ENCODE measurements around the gene GNAO1. TPM values are rescaled to one million over a fixed set of nuclear protein-coding genes. Genes with fewer than 3 reads are reported as not detected.

GNAO1 gene
- polyA plus RNA-seq, 3 donors, result not detected

DNA sequence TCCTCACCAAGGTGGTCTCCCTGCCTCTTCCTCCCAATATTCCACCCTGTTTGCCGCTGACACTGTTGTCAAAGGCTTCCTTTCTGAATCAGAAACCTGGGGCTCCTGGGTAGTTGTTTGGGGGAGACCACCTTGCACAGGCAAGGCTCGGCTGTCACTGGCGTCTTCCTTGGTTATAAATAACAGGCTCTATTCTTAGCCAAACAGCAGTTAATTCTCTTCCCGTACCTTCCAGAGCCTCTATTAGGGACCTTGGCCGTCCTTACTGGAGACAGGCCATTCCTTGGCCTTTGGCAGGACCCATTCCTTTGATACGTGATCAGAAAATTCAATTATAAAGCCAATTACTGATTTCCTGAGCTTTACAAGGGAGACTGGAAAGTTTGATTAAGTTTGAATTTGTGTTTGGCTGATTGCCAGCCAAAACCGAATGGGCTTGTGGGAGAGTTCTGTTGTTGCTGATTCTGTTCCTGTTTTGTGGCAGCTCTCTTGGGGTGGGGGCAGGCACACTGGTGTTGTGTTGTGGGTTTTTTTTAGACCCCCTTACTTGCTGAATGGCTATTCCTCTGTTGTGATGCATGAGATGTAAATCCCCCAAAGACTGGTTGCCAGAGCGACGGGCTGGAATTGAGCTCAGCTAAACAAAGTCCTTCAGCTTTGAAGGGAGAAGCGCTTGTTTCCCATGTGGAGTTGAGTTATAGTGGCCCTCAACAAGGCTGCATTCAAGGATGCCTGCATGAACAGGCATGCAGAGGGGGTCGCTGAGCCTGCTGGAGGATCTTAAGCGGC lies 104.6 kb downstream of the GNAO1 start:
- peaks cover 0 to 3% (median 2%) of the 10 kb centered on the region in 3 donors for H3K27me3 Mint-ChIP-seq (ENCODE audit: low read depth in 3 of 3)
- Histone ChIP-seq H3K4me2 (replicated peaks; ENCODE audit: extremely low read depth, low read length, poor library complexity, severe bottlenecking) (peak overlapping the region; percentile 27), H3K9me3 (replicated peaks in 1 of 2; ENCODE audit: control insufficient read depth in 1 of 2, insufficient read depth in 1 of 2, low read length in 2 of 2) (no peaks in the 10 kb centered on the region), H3K4me3 (replicated peaks in 1 of 3; ENCODE audit: low read depth in 2 of 3, low read length in 3 of 3) (peak overlapping the region in 1 of 3 experiments; percentile 36), H3K79me2 (ENCODE audit: insufficient read depth, low read length) (no peaks in the 10 kb centered on the region), H3K4me1 (ENCODE audit: control insufficient read depth in 1 of 2, insufficient read depth in 2 of 2, low read length in 2 of 2) (peaks cover 37 to 45% of the 10 kb centered on the region in 2 donors), H3K27ac (ENCODE audit: low read depth in 1 of 2, low read length in 2 of 2) (peak overlapping the region in 1 of 2 donors; percentile 18), H3K36me3 (replicated peaks in 1 of 2; ENCODE audit: control insufficient read depth in 1 of 2, insufficient read depth in 2 of 2, low read length in 2 of 2) (no peaks in the 10 kb centered on the region), H3K9ac (ENCODE audit: insufficient read depth, low read length, poor library complexity, severe bottlenecking) (no peak overlapping the region), H2AFZ (ENCODE audit: insufficient read depth, low read depth, low read length, poor library complexity, severe bottlenecking) (peak overlapping the region; percentile 26), H4K20me1 (ENCODE audit: insufficient read depth, low read length) (no peaks in the 10 kb centered on the region), H3K27me3 (ENCODE audit: control insufficient read depth in 2 of 2, insufficient read depth in 2 of 2, low read length in 2 of 2) (no peaks in the 10 kb centered on the region)
- H3K4me1 Mint-ChIP-seq, result peaks cover 45% of the 10 kb centered on the region
- TF ChIP-seq, protein P1, sequence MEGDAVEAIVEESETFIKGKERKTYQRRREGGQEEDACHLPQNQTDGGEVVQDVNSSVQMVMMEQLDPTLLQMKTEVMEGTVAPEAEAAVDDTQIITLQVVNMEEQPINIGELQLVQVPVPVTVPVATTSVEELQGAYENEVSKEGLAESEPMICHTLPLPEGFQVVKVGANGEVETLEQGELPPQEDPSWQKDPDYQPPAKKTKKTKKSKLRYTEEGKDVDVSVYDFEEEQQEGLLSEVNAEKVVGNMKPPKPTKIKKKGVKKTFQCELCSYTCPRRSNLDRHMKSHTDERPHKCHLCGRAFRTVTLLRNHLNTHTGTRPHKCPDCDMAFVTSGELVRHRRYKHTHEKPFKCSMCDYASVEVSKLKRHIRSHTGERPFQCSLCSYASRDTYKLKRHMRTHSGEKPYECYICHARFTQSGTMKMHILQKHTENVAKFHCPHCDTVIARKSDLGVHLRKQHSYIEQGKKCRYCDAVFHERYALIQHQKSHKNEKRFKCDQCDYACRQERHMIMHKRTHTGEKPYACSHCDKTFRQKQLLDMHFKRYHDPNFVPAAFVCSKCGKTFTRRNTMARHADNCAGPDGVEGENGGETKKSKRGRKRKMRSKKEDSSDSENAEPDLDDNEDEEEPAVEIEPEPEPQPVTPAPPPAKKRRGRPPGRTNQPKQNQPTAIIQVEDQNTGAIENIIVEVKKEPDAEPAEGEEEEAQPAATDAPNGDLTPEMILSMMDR (IDR thresholded peaks at IDR 0.05), result no peak
- peak overlapping the region in 2 of 7 donors; percentile 22 to 68 for H3K27ac Mint-ChIP-seq
- DNase-seq, result peak in 1 of 3 donors; percentile 6
- WGBS (ENCODE audit: insufficient coverage), result 48% methylated on average over 10 of the region's 12 CpGs
- intact Hi-C loops (cut with micrococcal nuclease), result loop anchor here in 1 of 2 donors (10.0 kb wide), 1 partner anchor 261 kb away; no protein-coding TSS in a partner anchor
- H3K9me3 Mint-ChIP-seq, result peaks cover 0 to 3% (median 0%) of the 10 kb centered on the region in 7 donors
- H3K4me3 Mint-ChIP-seq, result peak overlapping the region; percentile 6 to 16
- H3K36me3 Mint-ChIP-seq, result no peaks in the 10 kb centered on the region

DNA sequence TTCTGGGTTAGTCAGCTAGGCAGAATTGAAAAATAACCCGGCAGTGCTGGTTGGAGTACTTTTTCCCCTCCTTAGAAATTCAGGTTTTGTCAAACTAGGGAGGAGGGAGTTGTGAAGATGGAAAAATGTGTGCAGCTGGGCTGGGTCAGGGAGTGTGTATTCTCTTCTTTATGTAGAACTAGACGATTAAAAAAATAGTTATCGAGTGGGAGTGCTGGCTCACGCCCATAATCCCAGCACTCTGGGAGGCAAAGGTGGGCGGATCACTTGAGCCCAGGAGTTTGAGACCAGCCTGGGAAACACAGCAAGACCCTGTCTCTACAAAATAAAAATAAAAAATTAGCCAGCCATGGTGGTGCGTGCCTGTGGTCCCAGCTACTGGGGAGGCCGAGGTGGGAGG lies 106.4 kb downstream of the GNAO1 start:
- H3K27ac Mint-ChIP-seq, result no peak overlapping the region
- H3K27me3 Mint-ChIP-seq (ENCODE audit: low read depth in 3 of 3), result peaks cover 0 to 4% (median 3%) of the 10 kb centered on the region in 3 donors
- H3K79me2 ChIP-seq (ENCODE audit: insufficient read depth, low read length), result no peaks in the 10 kb centered on the region
- H3K36me3 ChIP-seq (replicated peaks in 1 of 2; ENCODE audit: control insufficient read depth in 1 of 2, insufficient read depth in 2 of 2, low read length in 2 of 2), result no peaks in the 10 kb centered on the region
- 98% methylated on average over 7 of the region's 7 CpGs for WGBS (ENCODE audit: insufficient coverage)
- no peaks in the 10 kb centered on the region for H3K9me3 ChIP-seq (replicated peaks in 1 of 2; ENCODE audit: control insufficient read depth in 1 of 2, insufficient read depth in 1 of 2, low read length in 2 of 2)
- no peak overlapping the region for H3K27ac ChIP-seq (ENCODE audit: low read depth in 1 of 2, low read length in 2 of 2)
- H3K27me3 ChIP-seq (ENCODE audit: control insufficient read depth in 2 of 2, insufficient read depth in 2 of 2, low read length in 2 of 2), result no peaks in the 10 kb centered on the region
- peaks cover 47% of the 10 kb centered on the region for H3K4me1 Mint-ChIP-seq
- H3K4me1 ChIP-seq (ENCODE audit: control insufficient read depth in 1 of 2, insufficient read depth in 2 of 2, low read length in 2 of 2), result peaks cover 37 to 45% of the 10 kb centered on the region in 2 donors
- no peak overlapping the region for H3K9ac ChIP-seq (ENCODE audit: insufficient read depth, low read length, poor library complexity, severe bottlenecking)
- H3K4me3 Mint-ChIP-seq, result no peak overlapping the region
- no peak for DNase-seq
- no peak overlapping the region for H3K4me3 ChIP-seq (replicated peaks in 1 of 3; ENCODE audit: low read depth in 2 of 3, low read length in 3 of 3)
- no peak overlapping the region for H2AFZ ChIP-seq (ENCODE audit: insufficient read depth, low read depth, low read length, poor library complexity, severe bottlenecking)
- TF ChIP-seq, protein P1 (IDR thresholded peaks at IDR 0.05), result no peak
- no peak overlapping the region for H3K4me2 ChIP-seq (replicated peaks; ENCODE audit: extremely low read depth, low read length, poor library complexity, severe bottlenecking)
- H3K9me3 Mint-ChIP-seq, result peaks cover 0 to 3% (median 0%) of the 10 kb centered on the region in 7 donors
- H4K20me1 ChIP-seq (ENCODE audit: insufficient read depth, low read length), result no peaks in the 10 kb centered on the region
- H3K36me3 Mint-ChIP-seq, result no peaks in the 10 kb centered on the region
- intact Hi-C loops (cut with micrococcal nuclease), result loop anchor here in 1 of 2 donors (10.0 kb wide), 1 partner anchor 263 kb away; no protein-coding TSS in a partner anchor

Measured in CD14-positive monocyte (primary cell).